HG03457 (cell line): ENCODE results near the gene KCP.

Source experiments
- ATAC-seq: cut with Tn5 transposase; IDR thresholded peaks from one replicate; pipeline ENCODE4 v1.9.1; 2021; ENCODE audit warnings: moderate number of reproducible peaks; ENCODE audit not compliant: unreplicated experiment

The KCP gene

GRCh38 chr7:128939075-128939860 lies 28.8 kb upstream of the KCP start:
- no peak for ATAC-seq

- ATAC-seq: no peak
These were observed 28.1 kb upstream of the KCP start for GRCh38 chr7:128938544-128939074.

DNA sequence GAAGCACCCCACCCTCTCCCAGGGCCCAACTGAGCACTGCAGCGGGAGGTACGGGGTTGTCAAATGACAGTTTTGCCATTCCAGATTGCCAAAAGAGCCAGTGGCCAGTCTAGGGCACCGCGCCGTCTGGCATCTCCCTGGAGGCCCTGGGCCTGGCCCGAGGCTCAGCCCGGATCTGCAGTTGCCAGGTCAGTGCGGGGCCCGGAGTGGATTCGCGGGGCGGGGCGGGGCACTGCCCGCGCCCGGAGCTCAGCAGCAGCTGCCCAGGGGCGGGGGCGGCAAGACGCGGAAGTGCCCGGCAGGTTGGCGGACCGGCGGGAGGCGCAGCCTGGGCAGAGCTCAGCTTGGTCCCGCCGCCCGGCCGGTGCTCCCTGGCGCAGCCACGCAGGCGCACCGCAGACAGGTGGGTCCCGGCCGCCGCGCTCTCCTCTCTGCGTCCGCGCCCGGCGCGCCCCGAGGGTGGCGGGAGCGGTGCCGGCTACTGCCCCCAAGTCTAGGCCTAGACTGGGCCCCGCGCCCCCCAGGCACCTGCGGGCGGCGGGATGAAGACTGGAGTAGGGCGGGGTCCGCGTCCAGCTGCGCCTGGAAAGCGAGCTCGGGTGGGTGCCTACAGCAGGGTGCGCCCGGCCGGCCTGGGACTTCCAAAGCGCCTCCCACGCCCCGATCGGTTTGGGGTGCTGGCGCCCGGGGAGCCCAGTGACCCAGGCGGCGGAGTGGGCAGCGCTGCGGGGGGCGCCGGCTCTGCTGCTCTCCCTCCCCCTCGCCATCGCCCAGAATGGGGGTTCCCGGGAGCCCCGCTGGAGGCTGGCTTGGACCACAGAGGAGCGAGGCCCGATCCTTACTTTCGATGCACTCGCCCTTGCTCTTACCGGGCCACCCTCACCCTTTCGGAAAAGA lies 27.4 kb upstream of the KCP start, which contains the start of gene IRF5:
Gene IRF5, plus strand, starts transcription at position 281 of the 897 bp plus-strand sequence. CDS start 4,155 bp downstream, outside the sequence.
- ATAC-seq: no peak

GRCh38 chr7:128937271-128937646 lies 26.8 kb upstream of the KCP start:
- no peak for ATAC-seq

GRCh38 chr7:128936798-128937197 lies 26.3 kb upstream of the KCP start:
- no peak for ATAC-seq

GRCh38 chr7:128935342-128935730 lies 24.8 kb upstream of the KCP start:
- ATAC-seq: no peak

DNA sequence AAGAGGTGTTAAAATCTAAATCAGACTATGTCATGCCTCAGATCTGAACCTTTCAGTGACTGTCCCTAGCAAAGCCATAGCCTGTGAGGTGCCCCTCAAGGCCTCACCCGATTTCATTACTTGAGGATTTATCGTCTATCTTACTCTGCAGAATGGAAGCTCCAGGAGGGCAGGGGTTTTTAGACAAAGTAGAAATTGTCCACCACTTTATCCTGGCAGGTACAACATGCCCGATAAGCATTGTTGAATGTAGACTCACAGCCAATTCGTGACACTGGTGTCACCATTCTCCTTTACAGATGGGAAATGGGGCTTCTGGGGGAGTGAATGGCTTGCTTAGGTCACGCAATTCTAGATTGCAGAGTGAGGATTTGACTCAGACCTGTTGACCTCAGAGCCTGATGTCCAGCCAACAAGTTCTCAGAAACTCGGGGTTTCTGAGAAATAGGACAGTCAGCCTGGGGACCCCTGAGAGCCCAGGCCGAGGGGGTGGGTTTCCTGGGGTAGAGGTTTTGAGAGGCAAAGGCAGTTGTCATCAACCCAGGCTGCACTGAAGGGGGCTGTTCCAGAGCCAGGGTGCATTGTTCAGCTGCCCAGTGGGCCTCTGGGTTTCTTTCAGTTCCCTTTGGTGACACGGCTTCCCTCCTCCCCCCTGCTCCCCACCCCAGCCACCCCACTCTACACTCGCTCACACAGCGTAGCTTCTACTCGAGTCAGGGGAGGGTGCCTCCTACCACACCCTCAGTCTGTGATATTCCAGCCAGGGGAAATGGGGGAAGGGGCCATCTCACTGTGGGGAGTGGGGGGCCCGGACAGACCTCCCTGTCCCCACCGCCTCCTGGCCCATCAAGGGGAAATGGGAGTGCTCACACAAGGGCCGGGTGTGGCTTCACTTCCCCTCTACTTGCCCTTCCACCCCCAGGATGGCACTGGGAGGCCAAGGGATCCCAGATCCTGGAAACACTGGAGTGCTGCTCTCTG lies 24.1 kb upstream of the KCP start:
- ATAC-seq: no peak

GRCh38 chr7:128933180-128933891 lies 22.8 kb upstream of the KCP start:
- no peak for ATAC-seq

GRCh38 chr7:128932862-128933179 lies 22.3 kb upstream of the KCP start:
- no peak for ATAC-seq

DNA sequence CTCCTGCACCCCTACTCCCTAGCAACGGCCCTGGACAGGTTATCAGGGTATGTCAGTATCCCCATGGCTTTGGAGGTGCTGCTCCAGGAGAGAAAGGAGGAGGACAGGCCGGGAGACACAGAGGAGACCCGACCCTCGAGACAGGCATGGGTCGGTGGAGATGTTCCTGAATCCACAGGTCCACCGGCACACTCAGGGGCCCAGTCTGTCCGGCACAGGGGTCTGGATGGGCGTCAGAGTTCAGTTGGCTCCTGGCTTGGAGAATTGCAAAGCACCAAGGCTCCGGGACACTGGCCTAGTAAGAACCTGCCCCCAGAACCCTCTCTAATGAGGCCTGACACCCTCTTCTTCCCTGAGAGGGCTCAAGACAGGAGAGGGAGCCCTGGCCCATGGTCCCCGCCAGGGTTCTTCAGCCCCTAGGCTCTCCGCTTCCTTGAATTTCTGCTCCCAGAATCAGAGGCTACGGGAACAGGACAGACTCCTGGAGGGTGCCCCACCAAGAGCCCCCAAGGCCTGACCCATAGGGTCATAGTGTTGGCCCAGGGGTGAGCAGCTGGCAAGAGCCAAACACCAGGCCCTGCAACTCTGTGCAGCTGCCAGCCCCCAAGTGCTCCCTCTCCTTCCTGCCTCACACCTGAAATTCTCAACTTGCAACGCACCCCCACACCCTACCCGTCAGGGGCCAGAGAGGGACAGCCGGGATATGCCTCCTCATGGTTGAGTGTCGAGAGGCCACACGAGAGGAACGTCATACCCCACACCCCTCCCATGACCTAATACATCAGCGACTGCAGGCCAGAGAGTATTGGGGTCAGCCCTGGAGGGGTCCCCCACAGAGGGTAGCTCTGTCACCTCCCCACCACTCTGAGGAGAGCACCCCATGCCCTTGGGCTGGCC lies 21.7 kb upstream of the KCP start:
- ATAC-seq: no peak

- no peak for ATAC-seq
These were observed 20.8 kb upstream of the KCP start for GRCh38 chr7:128931190-128931798.

GRCh38 chr7:128928882-128929788 lies 18.6 kb upstream of the KCP start:
- ATAC-seq: no peak

GRCh38 chr7:128928159-128928813 lies 17.8 kb upstream of the KCP start:
- no peak for ATAC-seq

GRCh38 chr7:128924707-128925588 lies 14.4 kb upstream of the KCP start:
- no peak for ATAC-seq

GRCh38 chr7:128923411-128923800 lies 12.9 kb upstream of the KCP start:
- no peak for ATAC-seq
